Stomach (tissue), 9 donors: Measurements from ENCODE around the gene WDR4. TPM values are rescaled to one million over a fixed set of nuclear protein-coding genes. Genes with fewer than 3 reads are reported as not detected.
A peak's percentile ranks its signal among the peaks of the same experiment; 100 is the strongest.
"Not testable (repeated sequence)": the region's sequence is repeated elsewhere in the genome, so short reads cannot be mapped to it uniquely, and the experiment has no call there.

Experiments used
- DNase-seq, 2 donors: peaks; one replicate each; pipeline versions ENCODE4 v3.0.0 to v3.0.0-alpha.2; 2013 to 2019
- H3K27ac ChIP-seq, 5 donors: fragments of 200-600 bp in 4 of 5; sonication (generic) in 4 of 5; one replicate each; pipeline ENCODE4 v1.5.1; 2013 to 2019; ENCODE audit warnings: mild to moderate bottlenecking in 1 of 5, moderate library complexity in 1 of 5
- H3K27me3 ChIP-seq, 3 donors: fragments of 200-600 bp; sonication (generic); one replicate each; pipeline ENCODE4 v1.5.1; 2017 to 2019; ENCODE audit warnings: mixed run types in 1 of 3
- H3K36me3 ChIP-seq, 4 donors: fragments of 200-600 bp; sonication (generic); 1 replicate in 3 of 4; 2 replicates in 1 of 4; pipeline ENCODE4 v1.5.1; 2016 to 2019
- H3K4me1 ChIP-seq, 4 donors: fragments of 200-600 bp; sonication (generic); one replicate each; pipeline ENCODE4 v1.5.1; 2016 to 2019
- H3K4me3 ChIP-seq, 4 donors: fragments of 200-600 bp; sonication (generic) in 3 of 4; one replicate each; pipeline ENCODE4 v1.5.1; 2016 to 2019; ENCODE audit warnings: mild to moderate bottlenecking in 1 of 4
- H3K9me3 ChIP-seq, 4 donors: fragments of 200-600 bp; sonication (generic); one replicate each; pipeline ENCODE4 v1.5.1; 2016 to 2019
- CTCF ChIP-seq, 7 experiments: fragments of 450-650 bp in 4 of 7; fragments of 200-600 bp in 3 of 7; sonication (generic) in 3 of 7; IDR thresholded peaks; one replicate each; pipeline ENCODE4 v1.5.1; 2016 to 2019; ENCODE audit warnings: antibody characterized with exemption in 7 of 7, control low read depth in 2 of 7, mild to moderate bottlenecking in 1 of 7
- EP300 ChIP-seq: sonication (generic); formaldehyde crosslinking; IDR thresholded peaks from one replicate; pipeline ENCODE4 v1.6.1; 2017; ENCODE audit warnings: antibody characterized with exemption
- POLR2A ChIP-seq, 4 donors: fragments of 450-650 bp; IDR thresholded peaks; one replicate each; pipeline ENCODE4 v1.6.1; 2016; ENCODE audit warnings: antibody characterized with exemption in 4 of 4, control low read depth in 2 of 4, mild to moderate bottlenecking in 1 of 4, moderate library complexity in 1 of 4
- POLR2AphosphoS5 ChIP-seq, 3 donors: sonication (generic); formaldehyde crosslinking; IDR thresholded peaks; one replicate each; pipeline ENCODE4 v1.6.1; 2016; ENCODE audit warnings: antibody characterized with exemption in 3 of 3
- WGBS, 5 donors: extraction: QIAGEN DNeasy Blood & Tissue Kit in 3 of 5; methylation state at CpG; one replicate each; pipeline versions ENCODE4 v1.1.5 to v1.1.7; 2013 to 2018; 5-methylcytosine and 5-hydroxymethylcytosine counted together
- intact Hi-C: fragments of 100-400 bp; cut with DNase I; formaldehyde crosslinking; loops from one replicate; pipeline ENCODE4 v1.15.1; 2023; ENCODE audit warnings: low total_unique reads
- polyA plus RNA-seq, 3 donors: library from polyadenylated mRNA; stranded (reverse); fragments of 200-250 nt; gene quantifications; one replicate each; pipeline ENCODE4 v1.2.3, GENCODE V29; 2013
- total RNA-seq, 5 donors: library from RNA; depleted of rRNA; stranded (reverse); fragments of >200 nt; gene quantifications; one replicate each; pipeline versions ENCODE4 v1.1.0 to v1.2.3, GENCODE V29; 2014 to 2016
- donor health status: healthy with polysubstance abuse.
- donor health status: Bipolar disorder and iron deficiency.
- donor health status: healthy.

The WDR4 gene
- total and polyA plus RNA-seq, 8 donors, result 7.5 to 285 (median 9.5) TPM

GRCh38 chr21:42807293-42807895, 71.9 kb downstream of the WDR4 start:
- peak in 1 of 3 donors; percentile 11 for TF ChIP-seq POLR2AphosphoS5 (IDR thresholded peaks at IDR 0.05)
- H3K4me1 ChIP-seq, result peaks cover 0 to 17% (median 7%) of the 10 kb centered on the region in 4 donors
- peaks cover 0 to 27% (median 0%) of the 10 kb centered on the region in 3 donors for H3K27me3 ChIP-seq
- intact Hi-C loops, H3K9me3 ChIP-seq, H3K27ac ChIP-seq, DNase-seq, H3K4me3 ChIP-seq, H3K36me3 ChIP-seq: not testable (repeated sequence)
- WGBS, 5 donors, result 47 to 65% (median 57%) methylated on average over 15 to 16 of the region's 16 CpGs

GRCh38 chr21:42806509-42807140, 72.7 kb downstream of the WDR4 start:
- 67 to 74% (median 73%) methylated on average over 14 of the region's 14 CpGs for WGBS, 5 donors
- H3K4me1 ChIP-seq, result peaks cover 0 to 10% (median 4%) of the 10 kb centered on the region in 4 donors
- no peak overlapping the region for H3K27ac ChIP-seq
- intact Hi-C loops, result no loop called here
- TF ChIP-seq POLR2AphosphoS5 (IDR thresholded peaks at IDR 0.05) (no peak), EP300 (no peak), POLR2A (IDR thresholded peaks at IDR 0.05) (no peak), CTCF (IDR thresholded peaks at IDR 0.05) (no peak)
- H3K9me3 ChIP-seq, result no peaks in the 10 kb centered on the region
- no peak for DNase-seq
- no peaks in the 10 kb centered on the region for H3K36me3 ChIP-seq
- H3K4me3 ChIP-seq, result no peak overlapping the region
- H3K27me3 ChIP-seq, result peaks cover 0 to 26% (median 0%) of the 10 kb centered on the region in 3 donors

- DNase-seq, intact Hi-C loops: not testable (repeated sequence)
- 72 to 83% (median 80%) methylated on average over 6 of the region's 6 CpGs for WGBS, 5 donors
Measured at GRCh38 chr21:42801616-42802015, 77.7 kb downstream of the WDR4 start.

GRCh38 chr21:42799948-42800347, 79.4 kb downstream of the WDR4 start:
- TF ChIP-seq CTCF (IDR thresholded peaks at IDR 0.05) (no peak), EP300 (no peak), POLR2AphosphoS5 (IDR thresholded peaks at IDR 0.05) (no peak), POLR2A (IDR thresholded peaks at IDR 0.05) (no peak)
- Histone ChIP-seq H3K27ac (no peak overlapping the region), H3K9me3 (no peaks in the 10 kb centered on the region), H3K4me3 (no peak overlapping the region), H3K4me1 (peaks cover 0 to 8% (median 0%) of the 10 kb centered on the region in 4 donors), H3K27me3 (peaks cover 0 to 3% (median 0%) of the 10 kb centered on the region in 3 donors), H3K36me3 (no peaks in the 10 kb centered on the region)
- 81 to 95% (median 87%) methylated on average over 5 of the region's 5 CpGs for WGBS, 5 donors
- intact Hi-C loops, result no loop called here
- no peak for DNase-seq

More at GRCh38 chr21:42801616-42802015, 77.7 kb downstream of the WDR4 start:
- H3K4me1 ChIP-seq, H3K27me3 ChIP-seq, H3K36me3 ChIP-seq, H3K4me3 ChIP-seq, H3K9me3 ChIP-seq, H3K27ac ChIP-seq: not testable (repeated sequence)

GRCh38 chr21:42799516-42799915, 79.8 kb downstream of the WDR4 start:
- TF ChIP-seq CTCF (IDR thresholded peaks at IDR 0.05) (no peak), POLR2AphosphoS5 (IDR thresholded peaks at IDR 0.05) (no peak), POLR2A (IDR thresholded peaks at IDR 0.05) (no peak), EP300 (no peak)
- Histone ChIP-seq H3K9me3 (no peaks in the 10 kb centered on the region), H3K36me3 (no peaks in the 10 kb centered on the region), H3K27ac (no peak overlapping the region), H3K4me1 (peaks cover 0 to 8% (median 0%) of the 10 kb centered on the region in 4 donors), H3K27me3 (peaks cover 0 to 7% (median 0%) of the 10 kb centered on the region in 3 donors), H3K4me3 (no peak overlapping the region)
- intact Hi-C loops, result no loop called here
- WGBS, 5 donors, result 64 to 72% (median 69%) methylated on average over 9 of the region's 9 CpGs
- DNase-seq, result peak in 1 of 2 donors; percentile 46

Other genes with a start within 250 kb of the WDR4 start
- gene PDE9A, start 225.9 kb downstream of the WDR4 start, total RNA-seq, result 10 to 100 TPM in 4 of 5 donors, 1 to 10 TPM in 1; 6.4 to 77.1 (median 16.8) TPM
- gene PDE9A, start 225.9 kb downstream of the WDR4 start, polyA plus RNA-seq, result 10 to 100 TPM in 1 of 3 donors, 1 to 10 TPM in 2; 8.1 to 11.9 (median 9.0) TPM
- 10 to 100 TPM; 33.9 to 51.3 (median 42.3) TPM for gene NDUFV3, start 13.8 kb upstream of the WDR4 start, total RNA-seq
- gene NDUFV3, start 13.8 kb upstream of the WDR4 start, polyA plus RNA-seq, result 10 to 100 TPM; 19.2 to 19.6 (median 19.3) TPM
- under 1 TPM in 1 of 5 donors, not detected in 4; 0.55 TPM for gene ERVH48-1, start 46.1 kb upstream of the WDR4 start, total RNA-seq
- not detected for gene ERVH48-1, start 46.1 kb upstream of the WDR4 start, polyA plus RNA-seq
- 10 to 100 TPM in 4 of 5 donors, 1 to 10 TPM in 1; 4.9 to 88.7 (median 16.5) TPM for gene PKNOX1, start 95.0 kb upstream of the WDR4 start, total RNA-seq
- 10 to 100 TPM in 1 of 3 donors, 1 to 10 TPM in 2; 8.2 to 14.4 (median 9.1) TPM for gene PKNOX1, start 95.0 kb upstream of the WDR4 start, polyA plus RNA-seq
- 10 to 100 TPM in 4 of 5 donors, 1 to 10 TPM in 1; 2.0 to 25.1 (median 19.1) TPM for gene CBS, start 196.3 kb upstream of the WDR4 start, total RNA-seq
- gene CBS, start 196.3 kb upstream of the WDR4 start, polyA plus RNA-seq, result 10 to 100 TPM; 10.8 to 21.9 (median 15.7) TPM
- 100 to 1,000 TPM in 1 of 5 donors, 10 to 100 TPM in 4; 16.1 to 170 (median 25.7) TPM for gene U2AF1, start 228.0 kb upstream of the WDR4 start, total RNA-seq
- gene U2AF1, start 228.0 kb upstream of the WDR4 start, polyA plus RNA-seq, result 10 to 100 TPM; 38.3 to 48.3 (median 42.3) TPM